Measurements from ENCODE around the gene SLIT3.

Gene SLIT3

DNA sequence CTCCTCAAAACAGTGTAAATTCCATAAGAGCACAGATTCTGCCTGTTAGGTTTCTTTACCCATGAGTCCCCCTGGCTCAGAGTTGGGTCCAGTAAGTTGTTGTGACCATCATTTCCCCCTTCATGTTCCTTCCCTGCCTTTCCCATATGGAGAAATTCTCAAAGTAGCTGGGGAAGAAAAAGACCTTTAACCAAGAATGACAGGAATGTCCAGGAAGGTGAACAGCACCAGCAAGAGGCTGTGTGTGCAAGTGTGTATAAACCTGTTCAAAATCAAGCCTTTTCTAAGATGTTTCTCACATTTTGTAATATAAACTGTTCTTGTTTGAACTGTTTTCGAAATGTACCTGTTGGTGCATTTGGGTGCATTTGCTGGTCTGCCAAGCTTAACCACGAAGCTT, 238.2 kb downstream of the SLIT3 start:
- TF ChIP-seq, protein P1, sequence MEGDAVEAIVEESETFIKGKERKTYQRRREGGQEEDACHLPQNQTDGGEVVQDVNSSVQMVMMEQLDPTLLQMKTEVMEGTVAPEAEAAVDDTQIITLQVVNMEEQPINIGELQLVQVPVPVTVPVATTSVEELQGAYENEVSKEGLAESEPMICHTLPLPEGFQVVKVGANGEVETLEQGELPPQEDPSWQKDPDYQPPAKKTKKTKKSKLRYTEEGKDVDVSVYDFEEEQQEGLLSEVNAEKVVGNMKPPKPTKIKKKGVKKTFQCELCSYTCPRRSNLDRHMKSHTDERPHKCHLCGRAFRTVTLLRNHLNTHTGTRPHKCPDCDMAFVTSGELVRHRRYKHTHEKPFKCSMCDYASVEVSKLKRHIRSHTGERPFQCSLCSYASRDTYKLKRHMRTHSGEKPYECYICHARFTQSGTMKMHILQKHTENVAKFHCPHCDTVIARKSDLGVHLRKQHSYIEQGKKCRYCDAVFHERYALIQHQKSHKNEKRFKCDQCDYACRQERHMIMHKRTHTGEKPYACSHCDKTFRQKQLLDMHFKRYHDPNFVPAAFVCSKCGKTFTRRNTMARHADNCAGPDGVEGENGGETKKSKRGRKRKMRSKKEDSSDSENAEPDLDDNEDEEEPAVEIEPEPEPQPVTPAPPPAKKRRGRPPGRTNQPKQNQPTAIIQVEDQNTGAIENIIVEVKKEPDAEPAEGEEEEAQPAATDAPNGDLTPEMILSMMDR (IDR thresholded peaks at IDR 0.05), result no peak
- no peaks in the 10 kb centered on the region for H3K9me3 Mint-ChIP-seq
- H3K27ac Mint-ChIP-seq, result no peak overlapping the region
- no peak overlapping the region for H3K4me3 Mint-ChIP-seq
- H3K4me1 Mint-ChIP-seq, result peaks cover 63% of the 10 kb centered on the region
- no peaks in the 10 kb centered on the region for H3K36me3 Mint-ChIP-seq (ENCODE audit: low read depth)
- DNase-seq, result no peak
- H3K27me3 Mint-ChIP-seq (ENCODE audit: low read depth, poor library complexity), result peaks cover 18% of the 10 kb centered on the region

GRCh38 chr5:169054506-169054905, 246.4 kb downstream of the SLIT3 start:
- H3K27ac Mint-ChIP-seq, result peak overlapping the region; percentile 87
- TF ChIP-seq, protein P1 (IDR thresholded peaks at IDR 0.05), result no peak
- H3K27me3 Mint-ChIP-seq (ENCODE audit: low read depth, poor library complexity), result peaks cover 18% of the 10 kb centered on the region
- no peaks in the 10 kb centered on the region for H3K9me3 Mint-ChIP-seq
- no peak overlapping the region for H3K4me3 Mint-ChIP-seq
- no peak for DNase-seq
- H3K36me3 Mint-ChIP-seq (ENCODE audit: low read depth), result no peaks in the 10 kb centered on the region
- H3K4me1 Mint-ChIP-seq, result peaks cover 24% of the 10 kb centered on the region

DNA sequence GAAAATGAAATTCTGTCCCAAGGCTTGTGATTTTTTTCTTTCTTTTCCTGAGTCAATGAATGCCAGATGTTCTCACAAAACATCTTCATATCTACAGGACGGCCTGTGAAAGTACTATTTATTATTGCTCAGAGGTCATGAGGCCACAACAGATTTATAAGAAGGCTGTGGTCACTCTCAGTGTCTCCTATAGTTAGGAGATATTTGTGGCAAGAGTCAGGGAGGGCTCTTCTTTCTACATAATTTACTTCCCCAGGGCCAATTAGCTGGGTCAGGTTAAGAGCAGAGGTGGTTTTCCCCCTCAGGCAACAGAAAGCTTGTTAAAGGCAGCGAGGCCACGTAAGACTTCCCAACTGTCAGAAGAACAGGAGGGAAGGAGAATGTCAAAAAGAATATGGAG, 248.7 kb downstream of the SLIT3 start:
- peak overlapping the region; percentile 81 for H3K27ac Mint-ChIP-seq
- TF ChIP-seq, protein P1 (IDR thresholded peaks at IDR 0.05), result no peak
- no peaks in the 10 kb centered on the region for H3K9me3 Mint-ChIP-seq
- H3K36me3 Mint-ChIP-seq (ENCODE audit: low read depth), result no peaks in the 10 kb centered on the region
- no peak for DNase-seq
- peak overlapping the region; percentile 23 for H3K4me3 Mint-ChIP-seq
- peaks cover 3% of the 10 kb centered on the region for H3K27me3 Mint-ChIP-seq (ENCODE audit: low read depth, poor library complexity)
- H3K4me1 Mint-ChIP-seq, result peaks cover 16% of the 10 kb centered on the region

- peaks cover 16% of the 10 kb centered on the region for H3K4me1 Mint-ChIP-seq
- no peaks in the 10 kb centered on the region for H3K9me3 Mint-ChIP-seq
- peak overlapping the region; percentile 81 for H3K27ac Mint-ChIP-seq
- TF ChIP-seq, protein P1 (IDR thresholded peaks at IDR 0.05), result no peak
- no peaks in the 10 kb centered on the region for H3K36me3 Mint-ChIP-seq (ENCODE audit: low read depth)
- no peak for DNase-seq
- H3K4me3 Mint-ChIP-seq, result peak overlapping the region; percentile 43
- peaks cover 3% of the 10 kb centered on the region for H3K27me3 Mint-ChIP-seq (ENCODE audit: low read depth, poor library complexity)
These were observed 249.6 kb downstream of the SLIT3 start for GRCh38 chr5:169051351-169051750.

DNA sequence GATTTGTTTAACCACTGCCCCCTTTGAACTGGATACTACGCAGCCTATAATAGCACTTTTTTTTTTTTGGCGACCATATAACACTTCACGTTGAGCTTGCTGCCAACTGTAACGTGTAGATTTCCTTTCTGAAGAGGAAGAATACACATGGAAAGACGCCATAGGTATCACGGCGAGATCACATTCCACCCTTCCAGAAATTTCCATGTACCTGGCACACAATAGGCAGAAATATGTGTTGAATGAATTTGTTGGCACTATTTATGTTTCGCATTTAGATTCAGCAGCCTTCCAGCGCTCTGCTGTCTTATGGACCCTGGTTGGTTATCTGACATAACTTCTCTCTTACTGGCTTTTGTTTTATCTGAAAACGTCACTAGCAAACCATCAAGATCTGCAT, 250.3 kb downstream of the SLIT3 start:
- Mint-ChIP-seq H3K4me1 (peaks cover 16% of the 10 kb centered on the region), H3K27ac (no peak overlapping the region), H3K27me3 (ENCODE audit: low read depth, poor library complexity) (peaks cover 3% of the 10 kb centered on the region)

DNA sequence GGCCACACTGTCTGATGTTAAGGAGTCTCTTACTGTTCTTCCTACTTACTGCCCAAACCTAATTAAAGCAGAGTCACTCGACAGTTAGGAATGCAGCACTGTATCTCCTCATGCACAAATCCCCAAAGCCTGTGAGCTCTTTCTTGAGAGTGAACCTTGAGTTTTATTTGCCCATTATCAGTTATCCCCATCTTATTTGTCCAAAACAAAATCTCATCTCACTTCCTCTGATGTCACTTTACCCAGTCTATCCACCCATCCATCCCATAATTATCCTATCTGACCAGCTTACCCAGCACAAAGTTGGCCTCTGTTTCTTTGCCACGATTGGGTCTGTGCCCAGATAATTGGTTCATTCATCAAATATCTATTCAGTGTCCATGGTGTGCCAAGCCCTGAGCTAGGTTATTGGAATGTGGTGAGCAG, 250.8 kb downstream of the SLIT3 start:
- Mint-ChIP-seq H3K36me3 (ENCODE audit: low read depth) (no peaks in the 10 kb centered on the region), H3K4me3 (no peak overlapping the region), H3K9me3 (no peaks in the 10 kb centered on the region), H3K27ac (peak overlapping the region; percentile 80), H3K4me1 (peaks cover 13% of the 10 kb centered on the region), H3K27me3 (ENCODE audit: low read depth, poor library complexity) (peaks cover 3% of the 10 kb centered on the region)
- TF ChIP-seq, protein P1 (IDR thresholded peaks at IDR 0.05), result no peak
- no peak for DNase-seq

More for the DNA sequence above, 250.3 kb downstream of the SLIT3 start:
- Mint-ChIP-seq H3K36me3 (ENCODE audit: low read depth) (no peaks in the 10 kb centered on the region), H3K4me3 (peak overlapping the region; percentile 4), H3K9me3 (no peaks in the 10 kb centered on the region)
- DNase-seq, result no peak
- TF ChIP-seq, protein P1 (IDR thresholded peaks at IDR 0.05), result no peak

Data from nephron progenitor cell (in vitro differentiated cells).